A549 (cell line): ENCODE data around the gene EBF3.

ENCODE experiments used
- CEBPB ChIP-seq, 2 experiments: fragments of >200 bp in 1 of 2; sonication (Bioruptor Twin) in 1 of 2; formaldehyde crosslinking in 1 of 2; IDR thresholded peaks; 2 replicates each; pipeline ENCODE4 v1.6.1; 2012 to 2016
- EHMT2 ChIP-seq: fragments of 200-600 bp; sonication (generic); IDR thresholded peaks from 2 replicates; pipeline ENCODE4 v1.6.1; 2016; ENCODE audit warnings: antibody characterized with exemption, low read depth, mild to moderate bottlenecking, moderate library complexity
- POLR2A ChIP-seq: IDR thresholded peaks from 2 replicates; pipeline ENCODE4 v1.6.1; 2012; ENCODE audit warnings: mild to moderate bottlenecking, low read length
- ZFP36 ChIP-seq: fragments of 450-650 bp; IDR thresholded peaks from 2 replicates; pipeline ENCODE4 v1.6.1; 2014; ENCODE audit warnings: borderline replicate concordance; ENCODE audit not compliant: partially characterized antibody
- TF ChIP-seq, protein P1 (sequence below): fragments of >200 bp; sonication (Bioruptor Twin); formaldehyde crosslinking; IDR thresholded peaks from 3 replicates; pipeline ENCODE4 v1.5.1; 2016

DNA sequence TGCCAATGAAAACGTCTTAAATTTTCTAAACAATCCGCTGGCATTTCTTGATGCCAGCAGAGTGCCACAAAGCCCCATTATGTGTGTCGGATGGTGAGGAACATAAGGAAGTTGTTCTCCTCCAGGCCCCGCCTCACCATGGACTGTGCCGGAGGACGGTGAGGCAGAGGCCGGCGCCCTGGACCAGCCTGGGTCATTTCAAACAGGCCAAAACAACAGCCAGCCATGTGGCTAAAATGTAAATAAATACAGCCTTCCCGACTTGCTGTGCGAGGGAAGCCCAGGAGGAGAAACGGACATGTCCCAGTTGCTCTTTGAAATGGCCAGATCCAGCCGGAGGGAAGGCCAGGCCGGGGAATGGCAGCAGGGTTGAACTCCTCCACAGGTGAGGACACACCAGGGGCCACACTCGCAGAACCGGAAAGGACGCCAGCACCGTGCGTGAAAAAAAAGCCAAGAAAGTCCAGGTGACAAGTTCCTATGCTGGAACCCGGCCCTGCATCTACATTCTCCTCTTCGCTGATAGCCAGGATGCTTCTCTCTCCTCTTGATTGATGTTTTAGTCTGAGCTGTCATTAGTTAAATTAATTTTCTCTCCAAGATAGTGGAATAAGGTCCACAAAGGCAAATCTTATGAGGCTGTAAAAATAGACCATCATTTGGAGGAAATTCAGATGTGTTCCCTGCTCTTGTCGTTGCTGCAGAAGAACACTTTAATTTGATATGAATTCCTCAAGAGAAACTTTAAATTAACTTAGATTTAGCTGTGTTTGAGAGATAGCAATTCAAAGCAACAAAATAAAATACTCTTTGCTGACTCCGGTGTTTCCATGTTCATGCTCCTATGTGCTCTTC lies 64.6 kb downstream of the EBF3 start:
- TF ChIP-seq, protein P1, sequence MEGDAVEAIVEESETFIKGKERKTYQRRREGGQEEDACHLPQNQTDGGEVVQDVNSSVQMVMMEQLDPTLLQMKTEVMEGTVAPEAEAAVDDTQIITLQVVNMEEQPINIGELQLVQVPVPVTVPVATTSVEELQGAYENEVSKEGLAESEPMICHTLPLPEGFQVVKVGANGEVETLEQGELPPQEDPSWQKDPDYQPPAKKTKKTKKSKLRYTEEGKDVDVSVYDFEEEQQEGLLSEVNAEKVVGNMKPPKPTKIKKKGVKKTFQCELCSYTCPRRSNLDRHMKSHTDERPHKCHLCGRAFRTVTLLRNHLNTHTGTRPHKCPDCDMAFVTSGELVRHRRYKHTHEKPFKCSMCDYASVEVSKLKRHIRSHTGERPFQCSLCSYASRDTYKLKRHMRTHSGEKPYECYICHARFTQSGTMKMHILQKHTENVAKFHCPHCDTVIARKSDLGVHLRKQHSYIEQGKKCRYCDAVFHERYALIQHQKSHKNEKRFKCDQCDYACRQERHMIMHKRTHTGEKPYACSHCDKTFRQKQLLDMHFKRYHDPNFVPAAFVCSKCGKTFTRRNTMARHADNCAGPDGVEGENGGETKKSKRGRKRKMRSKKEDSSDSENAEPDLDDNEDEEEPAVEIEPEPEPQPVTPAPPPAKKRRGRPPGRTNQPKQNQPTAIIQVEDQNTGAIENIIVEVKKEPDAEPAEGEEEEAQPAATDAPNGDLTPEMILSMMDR = no peak
- TF ChIP-seq EHMT2 (no peak), POLR2A (no peak), ZFP36 (no peak), CEBPB (IDR thresholded peaks at IDR 0.05) (no peak)
